Fibroblast of peridontal ligament (primary cell): ENCODE results near the gene ZSCAN2.
"Not testable (repeated sequence)": the region's sequence is repeated elsewhere in the genome, so short reads cannot be mapped to it uniquely, and the experiment has no call there.

Experiments used
- DNase-seq: peaks from one replicate; pipeline ENCODE4 v3.0.0-alpha.2; 2010; ENCODE audit errors: extremely low read depth

Gene ZSCAN2

GRCh38 chr15:84600687-84601554 is at the start of gene ZSCAN2:
Gene ZSCAN2 (plus strand): TSS chr15:84601009. CDS start chr15:84603928, 2,919 bp downstream.
- peak; percentile 87 for DNase-seq

- DNase-seq: not testable (repeated sequence)
Measured at GRCh38 chr15:84551624-84552023, 49.2 kb upstream of the ZSCAN2 start.

- peak; percentile 8 for DNase-seq
Measured at GRCh38 chr15:84552896-84553295, 47.9 kb upstream of the ZSCAN2 start.

GRCh38 chr15:84556690-84557089 is 44.1 kb upstream of the ZSCAN2 start:
- DNase-seq: not testable (repeated sequence)

- DNase-seq: not testable (repeated sequence)
Measured at GRCh38 chr15:84568021-84568420, 32.8 kb upstream of the ZSCAN2 start.

GRCh38 chr15:84570164-84570735 is 30.6 kb upstream of the ZSCAN2 start:
- peak; percentile 39 for DNase-seq

- no peak for DNase-seq
Measured at GRCh38 chr15:84572231-84572630, 28.6 kb upstream of the ZSCAN2 start.

- no peak for DNase-seq
Measured at GRCh38 chr15:84575493-84575892, 25.3 kb upstream of the ZSCAN2 start.

GRCh38 chr15:84577891-84578290 is 22.9 kb upstream of the ZSCAN2 start:
- not testable (repeated sequence) for DNase-seq

GRCh38 chr15:84579261-84579721 is 21.5 kb upstream of the ZSCAN2 start:
- DNase-seq: peak; percentile 5

- not testable (repeated sequence) for DNase-seq
Measured at GRCh38 chr15:84581676-84582428, 19.0 kb upstream of the ZSCAN2 start.

- DNase-seq: no peak
Measured at GRCh38 chr15:84582583-84583157, 18.1 kb upstream of the ZSCAN2 start.

- not testable (repeated sequence) for DNase-seq
Measured at GRCh38 chr15:84583921-84584320, 16.9 kb upstream of the ZSCAN2 start.

- no peak for DNase-seq
Measured at GRCh38 chr15:84586696-84587095, 14.1 kb upstream of the ZSCAN2 start.

- peak; percentile 68 for DNase-seq
Measured at GRCh38 chr15:84588053-84588874, 12.5 kb upstream of the ZSCAN2 start.

- DNase-seq: no peak
Measured at GRCh38 chr15:84590406-84590805, 10.4 kb upstream of the ZSCAN2 start.

GRCh38 chr15:84591815-84592214 is 9.0 kb upstream of the ZSCAN2 start:
- DNase-seq: no peak

- no peak for DNase-seq
Measured at GRCh38 chr15:84594617-84595290, 6.1 kb upstream of the ZSCAN2 start.

- no peak for DNase-seq
Measured at GRCh38 chr15:84595660-84596059, 5.1 kb upstream of the ZSCAN2 start.

GRCh38 chr15:84597296-84597695 is 3.5 kb upstream of the ZSCAN2 start:
- DNase-seq: no peak
